Left renal pelvis (tissue), 4 donors: ENCODE measurements around the gene RNF217. TPM values are rescaled to one million over a fixed set of nuclear protein-coding genes. Genes with fewer than 3 reads are reported as not detected.
"Not testable (repeated sequence)": the region's sequence is repeated elsewhere in the genome, so short reads cannot be mapped to it uniquely, and the experiment has no call there.

ENCODE experiments used
- DNase-seq, 4 donors: peaks; one replicate each; pipeline ENCODE4 v3.0.0-alpha.2; 2013; ENCODE audit warnings: low read depth in 4 of 4, low spot score in 3 of 4
- polyA plus RNA-seq, 4 donors: library from polyadenylated mRNA; unstranded; fragments of 120-200 nt; gene quantifications; one replicate each; pipeline ENCODE4 v1.2.1, GENCODE V29; 2013; ENCODE audit not compliant: insufficient read length in 4 of 4

The RNF217 gene
- polyA plus RNA-seq = 10 to 100 TPM; 14.8 to 18.4 (median 15.8) TPM

DNA sequence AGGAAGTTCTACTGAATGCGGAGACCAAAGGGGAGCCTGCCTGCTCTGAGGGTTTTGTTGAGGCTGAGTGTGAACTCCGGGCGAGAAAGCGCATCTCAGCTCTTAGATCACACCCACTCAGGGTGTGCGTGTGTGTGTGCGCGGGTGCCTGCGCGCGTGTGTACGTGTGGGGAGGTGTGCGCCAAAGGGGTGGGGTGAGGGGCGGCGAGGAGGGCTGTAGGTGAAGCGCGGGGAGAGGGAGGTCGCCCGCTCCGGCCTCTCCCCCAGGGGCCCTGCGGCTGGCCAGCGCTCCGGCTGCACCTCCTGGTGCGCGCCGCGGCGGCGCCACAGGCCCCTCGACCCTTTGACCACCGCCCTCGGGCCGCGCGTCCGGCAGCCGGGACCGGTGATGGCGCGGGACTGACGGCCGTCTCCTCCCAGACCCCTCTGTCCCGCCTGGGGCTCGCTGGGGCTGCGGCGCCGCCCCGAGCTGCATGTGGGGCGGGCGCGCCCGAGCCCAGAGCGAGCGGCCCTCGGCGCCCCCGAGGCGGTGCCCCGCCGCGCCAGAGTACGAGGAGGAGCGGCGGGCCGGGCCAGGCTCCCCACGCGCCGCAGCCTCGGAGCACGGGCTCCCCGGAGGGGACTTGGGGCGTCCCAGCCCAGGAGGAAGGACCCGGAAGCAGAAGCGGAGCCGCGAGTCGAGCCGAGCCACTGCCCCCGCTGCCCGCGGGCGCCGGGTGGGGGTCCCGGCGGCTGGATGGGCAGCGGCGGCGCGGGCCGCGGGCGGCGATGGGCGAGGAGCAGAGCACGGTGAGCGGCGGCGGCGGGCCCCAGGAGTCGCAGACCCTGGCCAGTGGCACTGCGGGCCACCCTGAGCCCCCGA, at the start of gene RNF217:
Gene RNF217 (plus strand): TSS at position 661 of the 862 bp plus-strand sequence. CDS start 108 bp downstream, at position 769.
- DNase-seq = peak in 3 of 4 donors; percentile 35 to 47 (median 41)

- DNase-seq = no peak
Measured at GRCh38 chr6:124913056-124913455, 49.2 kb upstream of the RNF217 start.

DNA sequence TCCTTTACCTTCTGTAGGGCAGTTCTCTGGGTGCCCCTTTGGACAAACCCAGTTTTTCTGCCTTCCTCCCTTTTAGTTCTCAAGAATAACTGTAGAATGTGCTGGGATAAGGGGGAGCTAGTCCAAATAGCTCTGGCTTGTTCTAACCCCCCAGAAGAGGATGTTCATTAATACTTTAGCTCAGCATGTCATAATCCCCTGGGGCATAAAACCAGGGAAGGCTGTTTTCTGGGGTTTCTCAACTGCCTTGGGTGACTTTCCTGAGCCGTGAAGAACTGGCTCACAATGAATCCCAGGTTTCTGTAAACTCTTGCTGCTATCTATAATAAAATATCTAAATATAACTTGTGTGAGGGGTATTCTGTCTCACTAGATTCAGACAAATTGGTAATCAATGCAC, 44.5 kb upstream of the RNF217 start:
- DNase-seq = no peak

DNA sequence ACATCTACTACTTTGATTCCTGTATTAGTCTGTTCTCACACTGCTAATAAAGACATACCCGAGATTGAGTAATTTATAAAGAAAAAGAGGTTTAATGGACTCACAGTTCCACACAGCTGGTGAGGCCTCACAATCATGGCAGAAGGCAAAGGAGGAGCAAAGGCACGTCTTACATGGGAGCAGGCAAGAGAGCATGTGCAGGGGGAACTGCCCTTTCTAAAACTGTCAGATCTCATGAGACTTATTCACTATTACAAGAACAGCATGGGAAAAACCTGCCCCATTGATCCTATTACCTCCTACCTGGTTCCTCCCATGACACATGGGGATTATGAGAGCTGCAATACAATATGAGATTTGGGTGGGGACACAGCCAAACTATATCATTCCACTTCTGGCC, 42.5 kb upstream of the RNF217 start:
- DNase-seq = not testable (repeated sequence)

GRCh38 chr6:124924333-124924759, 37.9 kb upstream of the RNF217 start:
- DNase-seq = no peak

GRCh38 chr6:124926435-124926834, 35.8 kb upstream of the RNF217 start:
- DNase-seq = no peak

DNA sequence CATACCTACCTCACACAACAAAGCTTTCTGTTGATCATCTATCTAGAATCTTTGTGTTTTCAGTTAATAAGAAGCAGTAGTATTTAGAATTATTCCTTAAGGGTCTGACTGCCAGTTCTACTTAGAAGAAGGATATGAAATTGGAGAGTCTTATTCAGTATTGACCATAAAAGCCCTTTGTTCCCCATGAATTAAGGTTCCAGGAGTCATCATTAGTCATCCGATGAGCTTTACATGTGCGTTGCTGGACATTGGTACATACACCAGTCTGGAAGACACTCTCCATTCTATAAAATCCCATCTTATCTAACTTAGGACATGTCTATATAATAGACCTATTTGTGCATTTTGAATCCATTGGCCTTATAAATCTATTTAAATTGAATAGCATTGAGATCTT, 34.4 kb upstream of the RNF217 start:
- no peak for DNase-seq

GRCh38 chr6:124928851-124929250, 33.4 kb upstream of the RNF217 start:
- DNase-seq = no peak

DNA sequence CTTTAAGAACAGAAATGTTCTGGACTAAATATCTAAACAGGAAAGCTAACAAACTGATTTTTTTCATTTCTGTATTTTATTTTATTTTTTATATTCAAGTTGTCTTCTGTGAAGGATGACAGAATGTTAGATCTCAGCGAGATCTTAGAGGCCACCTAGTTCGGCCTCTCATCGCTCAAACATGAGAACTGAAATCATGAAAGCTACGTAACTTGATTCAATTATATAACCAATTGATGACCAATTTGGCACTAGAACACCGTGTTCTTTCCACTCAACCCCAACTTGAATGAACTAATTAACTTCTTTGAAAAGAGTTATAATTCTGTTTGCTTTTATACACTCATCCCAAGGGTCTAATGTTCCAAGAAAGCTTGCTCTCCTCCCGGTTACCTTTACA, 24.6 kb upstream of the RNF217 start:
- no peak for DNase-seq

GRCh38 chr6:124941259-124941658, 21.0 kb upstream of the RNF217 start:
- no peak for DNase-seq

DNA sequence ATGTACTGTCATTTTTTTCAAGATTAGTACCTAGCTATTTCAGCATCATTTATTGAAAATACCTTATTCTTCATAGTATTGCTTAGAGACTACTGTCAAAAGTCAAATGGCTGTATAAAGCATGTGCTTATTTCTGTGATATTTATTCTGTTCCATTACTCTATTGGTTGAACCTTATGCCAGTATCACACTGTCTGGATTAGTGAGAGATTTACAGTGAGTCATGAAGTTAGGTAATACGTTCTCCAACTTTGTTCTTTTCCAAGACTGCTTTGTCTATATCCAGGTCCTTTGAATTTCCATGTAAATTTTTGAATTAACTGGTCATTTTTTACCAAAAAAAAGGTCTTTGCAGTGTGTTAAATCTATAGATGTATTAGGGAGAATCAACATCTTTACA, 18.6 kb upstream of the RNF217 start:
- DNase-seq = no peak

DNA sequence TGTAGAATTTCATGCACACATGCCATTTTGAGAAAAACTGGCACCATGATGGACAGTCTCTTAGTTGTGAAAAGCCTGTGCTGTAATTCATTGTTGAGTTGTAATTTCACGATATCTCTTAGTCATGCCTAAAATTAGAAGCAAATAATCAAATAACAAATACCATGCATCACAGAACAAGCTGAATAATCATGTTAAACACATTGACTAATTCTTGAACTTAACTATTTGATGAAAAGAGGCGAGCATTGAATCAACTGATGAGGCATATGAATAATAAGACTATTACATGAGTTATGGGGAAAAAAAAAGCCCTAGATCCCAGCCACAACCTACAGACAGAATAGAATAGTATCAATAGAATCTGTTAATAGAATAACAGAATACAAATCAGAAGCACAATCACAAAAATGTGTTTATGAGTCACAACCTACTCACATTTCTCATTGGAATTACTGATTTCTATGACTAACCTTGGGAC, 14.2 kb upstream of the RNF217 start:
- DNase-seq = no peak

DNA sequence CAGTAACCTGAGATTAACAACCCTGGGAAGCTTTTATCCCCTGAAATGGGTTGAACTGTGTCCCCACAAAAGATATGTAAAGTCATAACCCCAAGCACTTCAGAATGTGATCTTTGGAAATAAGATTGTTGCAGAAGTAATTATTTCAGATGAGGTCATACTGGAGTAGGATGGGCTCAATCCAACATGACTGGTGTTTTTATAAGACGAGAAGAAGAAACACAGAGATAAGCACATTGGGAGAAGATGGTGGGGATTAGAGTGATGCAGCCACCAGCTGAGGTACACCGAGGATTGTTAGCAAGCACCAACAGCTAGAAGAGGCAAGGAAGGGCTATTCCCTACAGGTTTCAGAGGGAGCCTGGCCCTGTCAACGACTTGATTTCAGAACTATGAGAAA, 12.5 kb upstream of the RNF217 start:
- DNase-seq = no peak

DNA sequence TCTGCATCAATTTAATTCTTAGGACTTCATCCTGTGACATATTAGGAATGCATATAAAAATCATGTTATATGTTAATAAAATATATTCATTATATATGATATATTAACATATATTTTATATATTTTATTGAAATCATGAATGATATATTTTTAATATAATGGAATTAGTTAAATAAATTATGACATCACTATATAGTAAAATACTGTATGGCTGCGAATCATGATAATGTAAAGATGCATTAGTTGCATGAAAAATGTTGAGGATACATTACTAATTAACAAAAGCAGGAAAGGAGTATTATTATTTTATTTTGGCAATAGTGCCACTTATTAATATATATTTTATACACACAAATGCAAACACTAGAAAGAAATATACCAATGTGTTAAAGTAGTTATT, 8.4 kb upstream of the RNF217 start:
- no peak for DNase-seq

DNA sequence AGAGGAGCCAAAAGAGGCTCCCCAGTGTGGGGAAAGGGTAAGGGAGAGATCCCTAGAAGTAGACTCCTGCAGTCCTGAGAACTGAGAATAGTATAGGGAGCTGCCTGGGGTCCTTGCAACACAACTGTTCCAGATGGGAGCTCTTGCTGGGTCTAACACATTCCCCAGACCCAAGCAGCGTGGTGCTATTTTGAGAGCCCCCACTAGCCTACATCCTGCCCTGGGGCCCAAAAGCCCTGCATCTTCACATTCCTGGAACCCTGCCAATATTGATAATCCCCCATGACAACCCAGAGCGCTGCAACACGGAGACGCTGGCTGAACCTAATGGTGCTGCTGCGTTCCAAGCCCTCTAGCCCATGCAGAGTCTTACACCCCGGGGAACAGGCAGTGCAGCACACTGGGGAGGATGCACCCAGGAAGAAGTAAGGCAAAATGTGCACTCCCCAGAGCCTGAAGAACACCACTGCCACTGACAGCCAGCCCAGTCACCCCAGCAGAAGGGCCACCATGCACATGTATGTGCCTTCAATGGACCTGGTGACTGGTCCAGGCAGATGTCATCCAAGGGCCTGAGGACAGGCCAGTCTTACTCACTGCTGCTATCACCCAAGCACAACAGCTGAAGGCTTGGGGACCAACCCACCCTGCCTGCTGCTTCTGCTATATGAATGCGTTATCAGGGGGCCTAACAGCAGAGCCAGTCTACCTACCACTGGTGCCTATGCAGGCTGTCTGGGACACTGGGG, 7.0 kb upstream of the RNF217 start:
- DNase-seq = no peak

DNA sequence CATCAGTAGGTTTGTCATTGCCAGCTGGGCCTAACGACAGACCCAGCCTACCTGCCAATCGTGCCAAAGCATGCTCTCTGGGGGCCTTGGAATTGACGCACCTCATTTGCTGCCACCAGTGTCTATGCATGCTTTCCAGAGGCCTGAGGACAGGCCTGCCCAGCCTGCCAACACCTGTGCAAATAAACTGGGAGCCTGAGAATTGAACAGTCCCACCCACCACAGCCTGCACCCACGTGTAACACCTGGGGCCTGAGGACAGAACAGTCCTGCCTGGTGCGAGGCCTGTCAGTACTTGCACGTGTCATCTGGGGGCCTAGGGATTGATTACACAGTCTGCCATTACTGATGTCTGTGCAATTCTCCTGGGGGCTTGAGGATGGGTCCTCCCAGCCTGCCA, 6.2 kb upstream of the RNF217 start:
- DNase-seq = no peak

DNA sequence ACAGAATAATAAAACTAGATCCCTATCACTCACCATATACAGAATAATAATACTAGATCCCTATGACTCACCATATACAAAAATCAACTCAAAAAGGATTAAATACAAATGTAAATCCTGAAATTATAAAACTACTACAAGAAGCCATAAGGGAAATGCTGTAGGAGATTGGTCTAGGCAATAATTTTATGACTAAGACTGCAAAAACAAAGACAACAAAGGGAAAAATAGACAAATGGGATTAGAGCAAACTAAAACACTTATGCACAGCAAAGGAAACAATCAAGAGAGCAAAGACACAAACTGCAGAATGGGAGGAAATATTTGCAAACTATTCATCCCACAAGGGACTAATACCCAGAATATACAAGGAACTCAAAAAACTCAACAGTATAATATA, 4.1 kb upstream of the RNF217 start:
- no peak for DNase-seq

GRCh38 chr6:124958759-124959354, 3.4 kb upstream of the RNF217 start:
- DNase-seq = no peak

- no peak for DNase-seq
Measured at GRCh38 chr6:124960757-124961463, 1.3 kb upstream of the RNF217 start.

GRCh38 chr6:124961464-124961776, 817 bp upstream of the RNF217 start:
- DNase-seq = no peak
